Measurements from ENCODE around the gene FHAD1. TPM values are rescaled to one million over a fixed set of nuclear protein-coding genes. Genes with fewer than 3 reads are reported as not detected.

FHAD1 gene
- total RNA-seq, 1 experiment from 2014 or later, result not detected

GRCh38 chr1:15201849-15202551 is 45.0 kb upstream of the FHAD1 start:
- no peak for TF ChIP-seq CTCF (IDR thresholded peaks at IDR 0.05; ENCODE audit: unreplicated experiment)
- no peak for DNase-seq (ENCODE audit: unreplicated experiment)
- Mint-ChIP-seq H3K4me3 (ENCODE audit: unreplicated experiment) (no peak overlapping the region), H3K9me3 (ENCODE audit: unreplicated experiment) (no peaks in the 10 kb centered on the region), H3K36me3 (ENCODE audit: insufficient read depth, unreplicated experiment) (no peaks in the 10 kb centered on the region), H3K4me1 (ENCODE audit: insufficient read depth, unreplicated experiment) (peaks cover 8% of the 10 kb centered on the region), H3K27ac (ENCODE audit: low read depth, unreplicated experiment) (no peak overlapping the region), H3K27me3 (ENCODE audit: insufficient read depth, unreplicated experiment) (no peaks in the 10 kb centered on the region)
- BruUV-seq (replicated peaks), result no TSS peak
- ChIA-PET CTCF (interaction anchor here (0.8 to 1.2 kb wide), 3 partner anchors 49 to 73 kb away, joined by 3 to 5 read pairs (median 3); no protein-coding TSS in a partner anchor), POLR2A (interaction anchor here (0.9 kb wide), 1 partner anchor 23 kb away, joined by 3 read pairs; no protein-coding TSS in a partner anchor)
- intact Hi-C loops (cut with micrococcal nuclease), result no loop called here

GRCh38 chr1:15204931-15205330 is 42.1 kb upstream of the FHAD1 start:
- no peak for DNase-seq (ENCODE audit: unreplicated experiment)
- no peaks in the 10 kb centered on the region for H3K9me3 Mint-ChIP-seq (ENCODE audit: unreplicated experiment)
- H3K27ac Mint-ChIP-seq (ENCODE audit: low read depth, unreplicated experiment), result no peak overlapping the region
- CTCF ChIA-PET, result interaction anchor here (1.1 kb wide), 1 partner anchor 76 kb away, joined by 3 read pairs; no protein-coding TSS in a partner anchor
- H3K36me3 Mint-ChIP-seq (ENCODE audit: insufficient read depth, unreplicated experiment), result no peaks in the 10 kb centered on the region
- POLR2A ChIA-PET, result no interaction called here
- H3K4me1 Mint-ChIP-seq (ENCODE audit: insufficient read depth, unreplicated experiment), result peaks cover 8% of the 10 kb centered on the region
- TF ChIP-seq CTCF (IDR thresholded peaks at IDR 0.05; ENCODE audit: unreplicated experiment), result no peak
- H3K27me3 Mint-ChIP-seq (ENCODE audit: insufficient read depth, unreplicated experiment), result no peaks in the 10 kb centered on the region
- intact Hi-C loops (cut with micrococcal nuclease), result no loop called here
- no peak overlapping the region for H3K4me3 Mint-ChIP-seq (ENCODE audit: unreplicated experiment)
- no TSS peak for BruUV-seq (replicated peaks)

GRCh38 chr1:15205586-15206346 is 41.3 kb upstream of the FHAD1 start:
- CTCF ChIA-PET, result interaction anchor here (0.6 to 1.1 kb wide), 2 partner anchors 73 to 77 kb away, joined by 3 read pairs; no protein-coding TSS in a partner anchor
- no peak overlapping the region for H3K27ac Mint-ChIP-seq (ENCODE audit: low read depth, unreplicated experiment)
- no TSS peak for BruUV-seq (replicated peaks)
- POLR2A ChIA-PET, result interaction anchor here (0.6 to 1.2 kb wide), 2 partner anchors 53 to 1031 kb away, joined by 3 to 6 read pairs; partner anchors contain the start of genes CPLANE2 and TMEM51
- no peak for DNase-seq (ENCODE audit: unreplicated experiment)
- no peak for TF ChIP-seq CTCF (IDR thresholded peaks at IDR 0.05; ENCODE audit: unreplicated experiment)
- no peaks in the 10 kb centered on the region for H3K36me3 Mint-ChIP-seq (ENCODE audit: insufficient read depth, unreplicated experiment)
- H3K4me3 Mint-ChIP-seq (ENCODE audit: unreplicated experiment), result no peak overlapping the region
- no peaks in the 10 kb centered on the region for H3K9me3 Mint-ChIP-seq (ENCODE audit: unreplicated experiment)
- intact Hi-C loops (cut with micrococcal nuclease), result no loop called here
- H3K27me3 Mint-ChIP-seq (ENCODE audit: insufficient read depth, unreplicated experiment), result no peaks in the 10 kb centered on the region
- H3K4me1 Mint-ChIP-seq (ENCODE audit: insufficient read depth, unreplicated experiment), result peaks cover 3% of the 10 kb centered on the region

- Mint-ChIP-seq H3K9me3 (ENCODE audit: unreplicated experiment) (no peaks in the 10 kb centered on the region), H3K36me3 (ENCODE audit: insufficient read depth, unreplicated experiment) (no peaks in the 10 kb centered on the region), H3K4me1 (ENCODE audit: insufficient read depth, unreplicated experiment) (no peaks in the 10 kb centered on the region), H3K27me3 (ENCODE audit: insufficient read depth, unreplicated experiment) (no peaks in the 10 kb centered on the region), H3K27ac (ENCODE audit: low read depth, unreplicated experiment) (no peak overlapping the region), H3K4me3 (ENCODE audit: unreplicated experiment) (no peak overlapping the region)
- no TSS peak for BruUV-seq (replicated peaks)
- intact Hi-C loops (cut with micrococcal nuclease), result no loop called here
- POLR2A ChIA-PET, result interaction anchor here (0.6 to 1.2 kb wide), 2 partner anchors 54 to 1030 kb away, joined by 3 to 6 read pairs; partner anchors contain the start of genes CPLANE2 and TMEM51
- no peak for DNase-seq (ENCODE audit: unreplicated experiment)
- TF ChIP-seq CTCF (IDR thresholded peaks at IDR 0.05; ENCODE audit: unreplicated experiment), result no peak
- CTCF ChIA-PET, result interaction anchor here (0.6 to 0.7 kb wide), 2 partner anchors 54 to 74 kb away, joined by 3 read pairs; no protein-coding TSS in a partner anchor
These were observed 40.5 kb upstream of the FHAD1 start for GRCh38 chr1:15206418-15207030.

Measured in MCF 10A (cell line).